Measurements from ENCODE around the gene RAB11FIP4. TPM values are rescaled to one million over a fixed set of nuclear protein-coding genes. Genes with fewer than 3 reads are reported as not detected.

RAB11FIP4 gene
- total RNA-seq, 4 donors from 2014 or later, result 28.9 to 46.8 (median 35.7) TPM

DNA sequence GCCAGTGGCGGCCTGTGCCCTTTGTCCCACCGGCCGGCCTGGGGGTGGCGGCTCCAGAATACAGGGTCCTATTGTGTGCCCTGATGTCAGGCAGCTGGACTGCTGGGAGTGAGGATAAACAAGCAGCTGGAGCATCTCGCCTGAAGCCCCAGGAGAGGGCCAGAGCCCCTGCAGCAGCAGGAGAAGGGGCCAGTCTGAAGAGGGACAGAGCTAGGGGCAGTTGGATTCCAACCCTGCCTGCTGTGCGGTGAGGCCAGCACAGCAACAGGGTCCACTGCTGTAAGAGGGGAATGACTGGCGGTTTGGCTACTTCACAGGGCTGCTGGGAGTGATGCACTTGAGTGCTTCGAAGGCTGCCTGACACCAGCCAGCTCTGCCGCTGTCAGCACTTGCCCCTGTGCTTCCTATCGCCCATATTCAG is 25.0 kb downstream of the RAB11FIP4 start:
- H3K27me3 ChIP-seq, result peaks cover 3% of the 10 kb centered on the region
- TF ChIP-seq CTCF (IDR thresholded peaks at IDR 0.05) (no peak), POLR2AphosphoS5 (IDR thresholded peaks at IDR 0.05) (no peak), EP300 (IDR thresholded peaks at IDR 0.05) (no peak), POLR2A (IDR thresholded peaks at IDR 0.05) (no peak)
- no peak overlapping the region for H3K4me3 ChIP-seq
- no peaks in the 10 kb centered on the region for H3K36me3 ChIP-seq
- H3K4me1 ChIP-seq, result no peaks in the 10 kb centered on the region
- DNase-seq (ENCODE audit: low spot score in 2 of 2), result no peak
- WGBS, result 78% methylated on average over 5 of the region's 10 CpGs
- no peak overlapping the region for H3K27ac ChIP-seq
- H3K9me3 ChIP-seq, result no peaks in the 10 kb centered on the region

- no peak for DNase-seq (ENCODE audit: low spot score in 2 of 2)
- no peaks in the 10 kb centered on the region for H3K9me3 ChIP-seq
- WGBS, result 86% methylated on average over 10 of the region's 10 CpGs
- H3K36me3 ChIP-seq, result no peaks in the 10 kb centered on the region
- no peak overlapping the region for H3K4me3 ChIP-seq
- peaks cover 3% of the 10 kb centered on the region for H3K27me3 ChIP-seq
- no peak overlapping the region for H3K27ac ChIP-seq
- H3K4me1 ChIP-seq, result no peaks in the 10 kb centered on the region
- TF ChIP-seq EP300 (IDR thresholded peaks at IDR 0.05) (no peak), POLR2AphosphoS5 (IDR thresholded peaks at IDR 0.05) (no peak), POLR2A (IDR thresholded peaks at IDR 0.05) (no peak), CTCF (IDR thresholded peaks at IDR 0.05) (no peak)
These were observed 25.7 kb downstream of the RAB11FIP4 start for GRCh38 chr17:31417051-31417792.

- DNase-seq (ENCODE audit: low spot score in 2 of 2), result no peak
- TF ChIP-seq EP300 (IDR thresholded peaks at IDR 0.05), result no peak
- Histone ChIP-seq H3K36me3 (no peaks in the 10 kb centered on the region), H3K4me1 (no peaks in the 10 kb centered on the region), H3K9me3 (no peaks in the 10 kb centered on the region), H3K4me3 (no peak overlapping the region), H3K27me3 (peaks cover 3% of the 10 kb centered on the region), H3K27ac (no peak overlapping the region)
- 49% methylated on average over 6 of the region's 6 CpGs for WGBS
These were observed 27.4 kb downstream of the RAB11FIP4 start for GRCh38 chr17:31418773-31419350.

DNA sequence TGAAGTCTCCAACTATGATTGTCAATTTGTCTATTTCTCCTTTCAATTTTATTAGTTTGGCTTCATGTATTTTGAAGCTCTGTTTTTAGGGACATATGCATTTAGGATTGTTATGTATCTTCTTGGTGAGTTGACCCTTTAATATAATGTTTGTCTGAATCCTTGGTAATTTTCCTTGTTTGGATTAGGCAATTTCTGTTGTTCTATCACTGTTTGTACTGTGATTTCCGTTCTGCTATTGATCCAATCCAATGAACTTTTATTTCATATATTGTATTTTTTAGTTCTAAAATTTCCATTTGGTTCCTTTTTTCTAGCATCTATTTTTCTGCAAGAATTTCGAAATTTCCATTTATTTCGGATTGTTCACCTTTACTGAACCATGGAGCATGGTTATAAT is 31.0 kb downstream of the RAB11FIP4 start:
- no peak overlapping the region for H3K4me3 ChIP-seq
- no peak for DNase-seq (ENCODE audit: low spot score in 2 of 2)
- 92% methylated on average over 3 of the region's 3 CpGs for WGBS
- no peaks in the 10 kb centered on the region for H3K27me3 ChIP-seq
- H3K27ac ChIP-seq, result no peak overlapping the region
- H3K4me1 ChIP-seq, result peaks cover 4% of the 10 kb centered on the region
- H3K36me3 ChIP-seq, result no peaks in the 10 kb centered on the region
- TF ChIP-seq POLR2AphosphoS5 (IDR thresholded peaks at IDR 0.05), result no peak
- no peak for TF ChIP-seq POLR2A (IDR thresholded peaks at IDR 0.05)
- no peak for TF ChIP-seq EP300 (IDR thresholded peaks at IDR 0.05)
- no peak for TF ChIP-seq CTCF (IDR thresholded peaks at IDR 0.05)
- no peaks in the 10 kb centered on the region for H3K9me3 ChIP-seq

- Histone ChIP-seq H3K27ac (no peak overlapping the region), H3K36me3 (no peaks in the 10 kb centered on the region), H3K27me3 (peaks cover 8% of the 10 kb centered on the region), H3K4me3 (no peak overlapping the region), H3K9me3 (no peaks in the 10 kb centered on the region), H3K4me1 (peaks cover 4% of the 10 kb centered on the region)
- TF ChIP-seq POLR2A (IDR thresholded peaks at IDR 0.05), result no peak
- no peak for TF ChIP-seq CTCF (IDR thresholded peaks at IDR 0.05)
- no peak for TF ChIP-seq POLR2AphosphoS5 (IDR thresholded peaks at IDR 0.05)
- TF ChIP-seq EP300 (IDR thresholded peaks at IDR 0.05), result no peak
- 80% methylated on average over 5 of the region's 5 CpGs for WGBS
- DNase-seq (ENCODE audit: low spot score in 2 of 2), result no peak
These were observed 33.4 kb downstream of the RAB11FIP4 start for GRCh38 chr17:31424944-31425281.

All from suprapubic skin (tissue), 4 donors.